Ureter (tissue), 1 donor: ENCODE data around the gene ABCD3. TPM values are rescaled to one million over a fixed set of nuclear protein-coding genes. Genes with fewer than 3 reads are reported as not detected.
A peak's percentile ranks its signal among the peaks of the same experiment; 100 is the strongest.
"Not testable (repeated sequence)": the region's sequence is repeated elsewhere in the genome, so short reads cannot be mapped to it uniquely, and the experiment has no call there.

ENCODE experiments used
- DNase-seq: peaks from one replicate; pipeline ENCODE4 v3.0.0-alpha.2; 2020; ENCODE audit warnings: low spot score
- total RNA-seq: library from RNA; stranded (reverse); gene quantifications from one replicate; pipeline ENCODE4 v1.2.4, GENCODE V29; 2023
- donor health status: DM: yes; HTN: yes; CAD: no.

ABCD3 gene
- 126 TPM for total RNA-seq

DNA sequence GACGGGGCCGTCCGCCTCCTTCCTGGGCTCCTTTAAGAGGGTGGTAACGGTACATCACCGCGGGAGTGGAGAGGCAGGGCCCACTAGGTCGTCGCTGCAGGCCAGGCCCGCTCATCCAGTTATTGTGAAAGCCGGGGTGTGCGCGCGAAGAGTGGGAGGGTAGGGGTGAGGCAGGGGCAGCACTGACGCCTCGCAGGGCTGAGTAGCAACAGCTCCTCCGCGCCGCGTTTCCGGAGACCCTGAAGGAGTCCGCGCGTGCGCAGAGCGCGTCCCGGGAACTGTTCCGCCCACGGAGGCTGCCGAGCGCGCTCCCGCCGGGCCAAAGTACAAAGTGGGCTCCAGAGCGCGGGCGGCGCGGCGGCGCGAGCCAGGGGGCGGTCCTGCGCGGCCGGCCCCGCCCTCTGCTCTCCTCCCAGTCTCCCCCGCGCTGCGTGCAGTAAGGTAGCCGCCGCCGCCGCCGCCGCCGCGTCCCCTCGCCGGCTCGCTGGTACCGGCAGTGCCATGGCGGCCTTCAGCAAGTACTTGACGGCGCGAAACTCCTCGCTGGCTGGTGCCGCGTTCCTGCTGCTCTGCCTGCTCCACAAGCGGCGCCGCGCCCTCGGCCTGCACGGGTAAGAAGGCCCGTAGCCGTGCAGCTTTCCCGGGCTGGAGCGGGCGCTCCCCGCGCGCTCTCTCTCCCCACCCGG is at the start of gene ABCD3:
TSS of gene ABCD3 (plus strand) at position 412 of the 686 bp plus-strand sequence. CDS start at position 502, 90 bp downstream.
- peak; percentile 97 for DNase-seq

DNA sequence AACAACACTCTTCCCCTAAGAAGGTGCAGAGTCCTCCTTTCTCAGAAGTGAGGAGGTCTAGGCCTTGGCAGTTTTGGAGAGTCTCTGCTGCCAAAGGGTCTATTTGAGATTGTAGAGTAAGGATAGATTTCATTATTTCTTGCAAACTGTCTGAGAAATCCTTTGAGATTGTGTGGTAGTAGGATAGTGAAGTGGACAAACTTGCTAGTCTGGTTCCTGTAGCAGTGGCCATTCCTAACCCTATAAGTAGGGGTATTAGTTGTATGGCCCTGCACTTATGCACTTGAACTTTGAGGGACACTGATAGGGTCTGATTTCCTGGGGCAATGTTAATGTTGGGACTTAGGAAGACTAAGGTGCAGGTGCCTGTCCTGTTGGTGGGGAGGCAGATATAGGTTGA is 45.4 kb upstream of the ABCD3 start:
- not testable (repeated sequence) for DNase-seq

GRCh38 chr1:94373311-94373710 is 44.9 kb upstream of the ABCD3 start:
- not testable (repeated sequence) for DNase-seq

GRCh38 chr1:94375666-94376065 is 42.5 kb upstream of the ABCD3 start:
- DNase-seq = not testable (repeated sequence)

DNA sequence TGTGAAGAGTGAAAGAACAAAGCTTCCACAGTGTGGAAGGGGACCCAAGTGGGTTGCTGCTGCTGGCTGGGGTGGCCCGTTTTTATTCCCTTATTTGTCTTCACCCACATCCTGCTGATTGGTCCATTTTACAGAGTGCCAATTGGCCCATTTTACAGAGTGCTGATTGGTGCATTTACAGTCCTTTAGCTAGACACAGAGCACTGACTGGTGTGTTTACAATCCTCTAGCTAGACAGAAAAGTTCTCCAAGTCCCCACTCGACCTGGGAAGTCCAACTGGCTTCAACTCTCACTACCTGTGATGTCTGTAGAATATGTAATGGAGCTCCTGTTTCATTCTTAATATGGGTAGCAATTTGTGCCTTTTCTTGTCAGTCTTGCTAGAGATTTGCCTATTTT is 39.7 kb upstream of the ABCD3 start:
- DNase-seq = not testable (repeated sequence)

GRCh38 chr1:94379615-94380014 is 38.6 kb upstream of the ABCD3 start:
- no peak for DNase-seq

DNA sequence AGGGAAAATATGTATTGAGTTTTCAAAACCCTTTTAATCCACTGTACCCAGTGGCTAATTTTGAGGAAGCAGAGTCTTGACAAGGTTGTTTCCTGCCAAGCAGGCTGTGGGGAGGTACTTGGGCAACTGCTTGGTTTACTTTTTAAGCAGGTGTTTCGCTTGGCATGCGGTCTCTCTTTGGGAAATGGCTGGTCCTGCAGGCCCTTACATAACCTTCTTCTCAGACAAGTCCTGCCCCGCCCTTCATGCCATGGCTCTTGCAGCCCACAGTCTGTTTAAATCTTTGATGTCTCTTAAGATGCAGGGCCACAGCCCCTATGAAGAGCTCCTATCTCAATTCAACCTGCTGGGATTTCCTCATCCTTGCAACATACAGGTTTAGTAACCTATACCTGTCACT is 36.0 kb upstream of the ABCD3 start:
- DNase-seq = peak; percentile 82

- no peak for DNase-seq
These were observed 34.2 kb upstream of the ABCD3 start for GRCh38 chr1:94383966-94384408.

- no peak for DNase-seq
These were observed 33.5 kb upstream of the ABCD3 start for GRCh38 chr1:94384485-94385265.

GRCh38 chr1:94385308-94385929 is 32.8 kb upstream of the ABCD3 start:
- DNase-seq = no peak

DNA sequence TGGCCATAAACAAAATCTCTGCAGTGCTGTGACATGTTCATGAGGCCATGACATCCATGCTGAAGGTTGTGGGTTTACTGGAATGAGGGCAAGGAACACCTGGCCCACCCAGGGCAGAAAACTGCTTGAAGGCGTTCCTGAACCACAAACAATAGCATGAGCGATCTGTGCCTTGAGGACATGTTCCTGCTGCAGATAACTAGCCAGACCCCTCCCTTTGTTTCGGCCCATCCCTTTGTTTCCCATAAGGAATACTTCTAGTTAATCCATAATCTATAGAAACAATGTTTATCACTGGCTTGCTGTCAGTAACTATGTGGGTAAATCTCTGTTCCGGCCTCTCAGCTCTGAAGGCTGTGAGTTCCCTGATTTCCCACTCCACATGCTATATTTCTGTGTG is 28.9 kb upstream of the ABCD3 start:
- no peak for DNase-seq

GRCh38 chr1:94394247-94394646 is 23.9 kb upstream of the ABCD3 start:
- DNase-seq = no peak

- DNase-seq = no peak
These were observed 23.0 kb upstream of the ABCD3 start for GRCh38 chr1:94395231-94395630.

- no peak for DNase-seq
These were observed 22.4 kb upstream of the ABCD3 start for GRCh38 chr1:94395748-94396309.

GRCh38 chr1:94396356-94397010 is 21.7 kb upstream of the ABCD3 start:
- DNase-seq = no peak

- no peak for DNase-seq
These were observed 19.8 kb upstream of the ABCD3 start for GRCh38 chr1:94398356-94398755.

GRCh38 chr1:94399453-94399852 is 18.7 kb upstream of the ABCD3 start:
- DNase-seq = no peak

- no peak for DNase-seq
These were observed 17.0 kb upstream of the ABCD3 start for GRCh38 chr1:94401206-94401605.

- DNase-seq = no peak
These were observed 11.7 kb upstream of the ABCD3 start for GRCh38 chr1:94406446-94406845.

- DNase-seq = no peak
These were observed 9.9 kb upstream of the ABCD3 start for GRCh38 chr1:94408104-94408830.

GRCh38 chr1:94411237-94411636 is 7.0 kb upstream of the ABCD3 start:
- DNase-seq = no peak
